D721Med (cell line): ENCODE results near the gene KRTAP5-7.

Experiments used
- DNase-seq: peaks from one replicate; pipeline ENCODE4 v3.0.0; 2011; ENCODE audit warnings: low spot score; ENCODE audit not compliant: insufficient read length
- FAIRE-seq: peaks from 2 replicates; lab custom pipeline; 2011; peaks lifted over from hg19 to GRCh38; lab: Jason Lieb, UNC
- TF ChIP-seq, protein P1 (sequence below): IDR thresholded peaks from 2 replicates; pipeline ENCODE4 v1.5.1; 2012; ENCODE audit warnings: mild to moderate bottlenecking, control low read depth; ENCODE audit not compliant: insufficient read depth; ENCODE audit errors: missing control alignments

Gene KRTAP5-7

DNA sequence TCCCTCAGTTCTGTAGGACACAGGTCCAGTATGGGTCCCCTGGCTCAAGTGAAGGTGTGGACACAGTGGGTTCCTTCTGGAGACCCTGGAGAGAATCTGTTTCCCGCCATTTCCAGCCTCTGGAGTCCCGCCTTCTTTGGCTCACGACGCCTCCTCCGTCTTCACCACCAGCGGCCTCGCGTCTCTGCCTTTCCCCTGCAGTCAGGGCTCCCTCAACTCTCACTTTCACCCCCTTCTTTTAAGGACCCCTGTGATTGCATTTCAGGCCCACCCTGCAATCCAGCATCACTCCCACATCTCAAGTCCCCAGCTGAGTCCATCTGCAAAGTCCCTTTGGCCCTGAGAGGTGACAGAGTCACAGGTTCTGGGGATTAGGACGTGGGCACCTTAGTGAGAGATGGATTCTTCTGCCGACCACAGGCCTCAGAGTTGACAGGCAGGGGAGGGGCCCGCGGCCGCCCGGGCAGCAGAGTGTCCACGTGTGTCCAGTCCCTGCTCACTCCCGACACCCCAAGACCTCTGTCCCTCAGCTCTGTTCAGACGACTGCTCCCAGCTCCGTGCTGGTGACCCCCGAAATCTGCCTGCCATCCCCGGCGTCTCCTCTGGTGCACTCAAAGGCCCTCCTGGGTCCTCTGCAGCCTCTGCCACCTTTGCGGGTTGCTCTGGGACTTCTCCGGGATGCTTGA is 36.9 kb upstream of the KRTAP5-7 start:
- TF ChIP-seq, protein P1, sequence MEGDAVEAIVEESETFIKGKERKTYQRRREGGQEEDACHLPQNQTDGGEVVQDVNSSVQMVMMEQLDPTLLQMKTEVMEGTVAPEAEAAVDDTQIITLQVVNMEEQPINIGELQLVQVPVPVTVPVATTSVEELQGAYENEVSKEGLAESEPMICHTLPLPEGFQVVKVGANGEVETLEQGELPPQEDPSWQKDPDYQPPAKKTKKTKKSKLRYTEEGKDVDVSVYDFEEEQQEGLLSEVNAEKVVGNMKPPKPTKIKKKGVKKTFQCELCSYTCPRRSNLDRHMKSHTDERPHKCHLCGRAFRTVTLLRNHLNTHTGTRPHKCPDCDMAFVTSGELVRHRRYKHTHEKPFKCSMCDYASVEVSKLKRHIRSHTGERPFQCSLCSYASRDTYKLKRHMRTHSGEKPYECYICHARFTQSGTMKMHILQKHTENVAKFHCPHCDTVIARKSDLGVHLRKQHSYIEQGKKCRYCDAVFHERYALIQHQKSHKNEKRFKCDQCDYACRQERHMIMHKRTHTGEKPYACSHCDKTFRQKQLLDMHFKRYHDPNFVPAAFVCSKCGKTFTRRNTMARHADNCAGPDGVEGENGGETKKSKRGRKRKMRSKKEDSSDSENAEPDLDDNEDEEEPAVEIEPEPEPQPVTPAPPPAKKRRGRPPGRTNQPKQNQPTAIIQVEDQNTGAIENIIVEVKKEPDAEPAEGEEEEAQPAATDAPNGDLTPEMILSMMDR, result no peak
- FAIRE-seq (no peak), DNase-seq (no peak)

DNA sequence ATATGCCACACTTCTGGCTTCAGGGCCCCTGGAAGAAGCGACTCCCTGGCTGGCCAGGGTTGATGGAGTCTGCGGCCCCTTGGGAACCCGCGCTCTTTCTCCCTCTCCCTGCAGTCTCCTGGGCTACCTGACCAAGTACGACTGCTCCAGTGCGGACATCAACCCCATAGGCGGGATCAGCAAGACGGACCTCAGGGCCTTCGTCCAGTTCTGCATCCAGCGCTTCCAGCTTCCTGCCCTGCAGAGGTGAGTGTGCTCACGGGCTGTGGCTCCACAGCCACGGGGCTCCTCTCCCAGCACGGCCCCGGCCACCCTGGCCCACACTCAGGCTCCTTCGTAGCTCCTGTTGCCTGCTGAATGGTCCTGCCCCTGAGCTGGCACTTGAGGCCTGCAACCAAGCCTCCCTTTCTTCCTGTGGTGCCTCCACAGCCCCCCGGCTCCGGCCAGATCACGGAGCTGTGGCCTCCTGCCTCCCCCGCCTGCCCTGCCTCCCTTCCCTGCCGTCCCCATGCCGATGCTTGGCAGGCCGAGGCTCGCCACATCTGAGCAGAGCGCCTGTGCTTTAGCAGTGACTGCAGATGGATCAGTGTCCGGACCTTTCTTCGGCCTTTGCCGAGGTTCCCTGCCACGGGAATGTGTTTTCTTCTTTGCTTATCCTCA is 36.2 kb upstream of the KRTAP5-7 start:
- no peak for FAIRE-seq
- TF ChIP-seq, protein P1, result no peak
- no peak for DNase-seq

DNA sequence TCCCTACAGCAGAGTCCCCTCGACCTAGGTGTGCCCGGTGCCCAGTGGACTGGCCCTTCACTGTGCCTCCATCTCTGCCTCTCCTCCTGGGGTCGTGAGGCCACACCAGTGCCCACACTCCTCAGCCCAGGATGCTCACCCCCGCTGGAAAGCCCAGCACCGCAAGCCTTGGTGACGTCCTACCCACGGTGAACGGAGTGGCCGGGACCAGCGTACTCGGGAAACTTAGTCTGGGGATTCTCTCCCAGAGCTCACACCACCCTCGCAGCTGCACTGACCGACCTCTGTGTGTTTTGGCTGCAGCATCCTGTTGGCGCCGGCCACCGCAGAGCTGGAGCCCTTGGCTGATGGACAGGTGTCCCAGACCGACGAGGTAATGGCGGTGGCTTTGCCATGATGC is 35.5 kb upstream of the KRTAP5-7 start:
- FAIRE-seq, result no peak
- TF ChIP-seq, protein P1, result no peak

DNA sequence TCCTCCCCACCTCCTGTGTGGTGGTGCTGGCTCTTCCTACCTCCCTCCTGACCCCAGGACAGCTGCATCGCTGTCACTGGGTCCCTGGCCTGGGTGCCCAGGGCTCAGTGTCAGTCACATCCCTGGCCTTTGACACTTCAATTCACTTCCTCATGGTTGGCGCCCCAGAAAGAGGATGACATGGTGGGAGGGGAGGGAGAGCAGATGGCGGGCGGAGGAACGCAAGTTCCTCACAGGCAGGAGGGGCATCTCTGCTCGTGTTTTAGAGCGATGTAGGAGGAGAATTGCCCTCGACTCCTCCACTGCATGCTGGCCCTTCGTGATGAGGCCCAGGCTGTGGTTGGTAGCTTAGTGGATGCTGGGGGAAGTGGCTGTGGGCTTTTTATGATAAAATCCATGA is 35.1 kb upstream of the KRTAP5-7 start:
- DNase-seq (no peak), FAIRE-seq (no peak)
- TF ChIP-seq, protein P1, result no peak

More for the DNA sequence above, 35.5 kb upstream of the KRTAP5-7 start:
- no peak for DNase-seq

DNA sequence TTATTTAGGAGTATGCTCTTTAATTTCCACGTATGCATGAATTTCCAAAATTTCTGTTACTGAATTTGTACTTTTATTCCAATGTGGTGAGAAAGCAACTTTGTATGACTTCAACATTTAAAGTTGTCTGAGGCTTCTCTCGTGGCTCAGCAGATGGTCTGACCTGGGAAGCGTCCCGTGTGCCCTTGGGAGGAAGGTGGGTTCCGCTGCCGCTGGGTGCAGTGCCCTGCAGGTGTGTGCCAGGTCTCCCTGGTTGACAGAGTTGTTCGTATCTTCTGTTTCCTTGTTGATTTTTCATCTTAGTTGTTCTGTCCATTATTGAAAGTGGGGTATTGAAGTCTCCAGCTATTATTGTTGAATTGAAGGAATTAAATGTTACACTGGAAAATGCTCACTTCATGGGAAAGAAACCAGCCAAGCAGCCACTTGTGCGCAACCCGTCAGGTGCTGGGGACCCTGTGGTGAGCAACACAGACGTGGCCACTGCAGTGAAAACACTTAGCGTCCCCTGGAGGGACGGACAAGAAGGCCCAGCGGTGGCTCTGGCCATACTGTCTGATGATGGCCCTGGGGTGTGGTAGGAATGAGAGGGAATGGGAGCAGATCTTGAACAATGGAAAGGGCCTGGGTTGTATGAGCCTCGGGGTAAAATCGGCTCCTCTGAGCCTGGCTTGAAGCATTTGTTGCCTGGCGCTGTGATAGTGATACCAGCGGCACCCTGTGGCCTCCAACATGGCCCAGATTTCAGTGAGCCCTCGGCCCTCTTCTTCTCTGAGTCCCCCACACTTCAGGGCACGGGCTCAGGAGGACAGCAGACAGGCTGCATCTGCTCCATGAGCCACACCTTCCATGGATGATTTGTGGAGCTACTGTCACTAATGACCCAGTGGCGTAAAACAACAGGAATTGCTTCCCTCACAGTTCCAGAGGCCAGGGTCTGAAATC is 31.5 kb upstream of the KRTAP5-7 start:
- DNase-seq (no peak), FAIRE-seq (no peak)
- TF ChIP-seq, protein P1, result no peak

DNA sequence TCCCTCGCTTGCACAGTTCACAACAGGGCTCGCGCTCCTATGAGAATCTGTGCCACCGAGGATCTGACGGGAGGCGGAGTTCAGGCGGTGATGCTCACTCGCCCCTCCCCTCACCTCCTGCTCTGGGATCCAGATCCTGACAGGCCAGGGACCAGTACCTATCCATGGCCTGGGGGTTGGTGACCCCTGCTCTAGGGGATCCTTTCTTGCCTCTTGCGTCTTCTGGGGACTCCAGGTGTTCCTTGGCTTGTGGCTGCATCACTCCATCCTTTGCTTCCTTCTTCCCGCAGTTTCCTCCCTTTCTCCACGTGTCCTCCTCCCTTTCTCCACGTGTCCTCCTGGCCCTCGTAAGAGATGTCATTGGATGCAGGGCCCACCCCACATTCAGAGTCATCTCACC is 30.6 kb upstream of the KRTAP5-7 start:
- DNase-seq (no peak), FAIRE-seq (no peak)
- TF ChIP-seq, protein P1, result no peak
